ENCODE results near the gene ESYT1.

- no peak for TF ChIP-seq CTCF (conservative IDR thresholded peaks at IDR 0.05; ENCODE audit: low read length)
- TF ChIP-seq EZH2phosphoT487 (IDR thresholded peaks at IDR 0.05; ENCODE audit: borderline replicate concordance, low read depth, low read length) = no peak
Measured at GRCh38 chr12:56104109-56104814, 23.8 kb upstream of the ESYT1 start, which contains the start of gene PA2G4.
